ENCODE results near the gene CDH26. TPM values are rescaled to one million over a fixed set of nuclear protein-coding genes. Genes with fewer than 3 reads are reported as not detected.

CDH26 gene
- total RNA-seq, 1 donor from 2014 or later = 0.47 TPM

GRCh38 chr20:60021104-60021503 lies 62.9 kb downstream of the CDH26 start:
- Mint-ChIP-seq H3K27ac (no peak overlapping the region), H3K27me3 (peaks cover 8% of the 10 kb centered on the region), H3K4me3 (no peak overlapping the region), H3K9me3 (no peaks in the 10 kb centered on the region), H3K36me3 (ENCODE audit: low read depth) (no peaks in the 10 kb centered on the region), H3K4me1 (no peaks in the 10 kb centered on the region)
- DNase-seq = no peak
- intact Hi-C loops (cut with micrococcal nuclease) = no loop called here

- no peaks in the 10 kb centered on the region for H3K4me1 Mint-ChIP-seq
- H3K36me3 Mint-ChIP-seq (ENCODE audit: low read depth) = no peaks in the 10 kb centered on the region
- intact Hi-C loops (cut with micrococcal nuclease) = no loop called here
- no peaks in the 10 kb centered on the region for H3K9me3 Mint-ChIP-seq
- H3K27me3 Mint-ChIP-seq = peaks cover 3% of the 10 kb centered on the region
- H3K27ac Mint-ChIP-seq = no peak overlapping the region
- no peak overlapping the region for H3K4me3 Mint-ChIP-seq
- no peak for DNase-seq
These were observed 64.6 kb downstream of the CDH26 start for GRCh38 chr20:60022849-60023248.

- Mint-ChIP-seq H3K27ac (no peak overlapping the region), H3K36me3 (ENCODE audit: low read depth) (no peaks in the 10 kb centered on the region), H3K4me1 (no peaks in the 10 kb centered on the region), H3K27me3 (peaks cover 3% of the 10 kb centered on the region), H3K4me3 (no peak overlapping the region), H3K9me3 (no peaks in the 10 kb centered on the region)
- intact Hi-C loops (cut with micrococcal nuclease) = no loop called here
- no peak for DNase-seq
These were observed 66.0 kb downstream of the CDH26 start for GRCh38 chr20:60024245-60024644.

GRCh38 chr20:60024801-60025200 lies 66.6 kb downstream of the CDH26 start:
- Mint-ChIP-seq H3K27me3 (peaks cover 1% of the 10 kb centered on the region), H3K9me3 (no peaks in the 10 kb centered on the region), H3K4me3 (no peak overlapping the region), H3K27ac (no peak overlapping the region), H3K4me1 (no peaks in the 10 kb centered on the region), H3K36me3 (ENCODE audit: low read depth) (no peaks in the 10 kb centered on the region)
- no peak for DNase-seq
- intact Hi-C loops (cut with micrococcal nuclease) = no loop called here

GRCh38 chr20:60026010-60026409 lies 67.8 kb downstream of the CDH26 start:
- intact Hi-C loops (cut with micrococcal nuclease) = no loop called here
- Mint-ChIP-seq H3K4me3 (no peak overlapping the region), H3K9me3 (no peaks in the 10 kb centered on the region), H3K36me3 (ENCODE audit: low read depth) (no peaks in the 10 kb centered on the region), H3K27me3 (no peaks in the 10 kb centered on the region), H3K27ac (no peak overlapping the region), H3K4me1 (no peaks in the 10 kb centered on the region)
- no peak for DNase-seq

GRCh38 chr20:60030471-60030870 lies 72.2 kb downstream of the CDH26 start:
- Mint-ChIP-seq H3K27me3 (no peaks in the 10 kb centered on the region), H3K9me3 (peaks cover under 1% of the 10 kb centered on the region), H3K4me3 (no peak overlapping the region), H3K27ac (no peak overlapping the region), H3K4me1 (no peaks in the 10 kb centered on the region), H3K36me3 (ENCODE audit: low read depth) (no peaks in the 10 kb centered on the region)
- intact Hi-C loops (cut with micrococcal nuclease) = no loop called here
- no peak for DNase-seq

GRCh38 chr20:60031107-60031506 lies 72.9 kb downstream of the CDH26 start:
- DNase-seq = no peak
- Mint-ChIP-seq H3K36me3 (ENCODE audit: low read depth) (no peaks in the 10 kb centered on the region), H3K4me1 (no peaks in the 10 kb centered on the region), H3K9me3 (peaks cover 4% of the 10 kb centered on the region), H3K4me3 (no peak overlapping the region), H3K27me3 (no peaks in the 10 kb centered on the region), H3K27ac (no peak overlapping the region)
- intact Hi-C loops (cut with micrococcal nuclease) = no loop called here

- no peaks in the 10 kb centered on the region for H3K36me3 Mint-ChIP-seq (ENCODE audit: low read depth)
- intact Hi-C loops (cut with micrococcal nuclease) = no loop called here
- peaks cover 4% of the 10 kb centered on the region for H3K9me3 Mint-ChIP-seq
- H3K4me1 Mint-ChIP-seq = no peaks in the 10 kb centered on the region
- H3K4me3 Mint-ChIP-seq = no peak overlapping the region
- no peaks in the 10 kb centered on the region for H3K27me3 Mint-ChIP-seq
- DNase-seq = no peak
- H3K27ac Mint-ChIP-seq = no peak overlapping the region
These were observed 76.2 kb downstream of the CDH26 start for GRCh38 chr20:60034231-60035110.

- H3K36me3 Mint-ChIP-seq (ENCODE audit: low read depth) = no peaks in the 10 kb centered on the region
- no peak overlapping the region for H3K4me3 Mint-ChIP-seq
- H3K9me3 Mint-ChIP-seq = peaks cover 4% of the 10 kb centered on the region
- H3K27ac Mint-ChIP-seq = no peak overlapping the region
- H3K27me3 Mint-ChIP-seq = no peaks in the 10 kb centered on the region
- intact Hi-C loops (cut with micrococcal nuclease) = no loop called here
- no peak for DNase-seq
- no peaks in the 10 kb centered on the region for H3K4me1 Mint-ChIP-seq
These were observed 77.3 kb downstream of the CDH26 start for GRCh38 chr20:60035486-60035885.

GRCh38 chr20:60036346-60036745 lies 78.1 kb downstream of the CDH26 start:
- H3K27ac Mint-ChIP-seq = no peak overlapping the region
- no peak for DNase-seq
- H3K4me1 Mint-ChIP-seq = no peaks in the 10 kb centered on the region
- intact Hi-C loops (cut with micrococcal nuclease) = no loop called here
- peaks cover 4% of the 10 kb centered on the region for H3K9me3 Mint-ChIP-seq
- H3K4me3 Mint-ChIP-seq = no peak overlapping the region
- H3K36me3 Mint-ChIP-seq (ENCODE audit: low read depth) = no peaks in the 10 kb centered on the region
- H3K27me3 Mint-ChIP-seq = no peaks in the 10 kb centered on the region

- H3K36me3 Mint-ChIP-seq (ENCODE audit: low read depth) = no peaks in the 10 kb centered on the region
- H3K4me3 Mint-ChIP-seq = no peak overlapping the region
- peaks cover 2% of the 10 kb centered on the region for H3K27me3 Mint-ChIP-seq
- H3K4me1 Mint-ChIP-seq = no peaks in the 10 kb centered on the region
- H3K27ac Mint-ChIP-seq = no peak overlapping the region
- H3K9me3 Mint-ChIP-seq = peaks cover 4% of the 10 kb centered on the region
- no peak for DNase-seq
- intact Hi-C loops (cut with micrococcal nuclease) = no loop called here
These were observed 78.7 kb downstream of the CDH26 start for GRCh38 chr20:60036746-60037499.

- no peak overlapping the region for H3K27ac Mint-ChIP-seq
- H3K4me3 Mint-ChIP-seq = no peak overlapping the region
- H3K4me1 Mint-ChIP-seq = no peaks in the 10 kb centered on the region
- intact Hi-C loops (cut with micrococcal nuclease) = no loop called here
- peaks cover 4% of the 10 kb centered on the region for H3K9me3 Mint-ChIP-seq
- no peak for DNase-seq
- no peaks in the 10 kb centered on the region for H3K36me3 Mint-ChIP-seq (ENCODE audit: low read depth)
- peaks cover 2% of the 10 kb centered on the region for H3K27me3 Mint-ChIP-seq
These were observed 80.3 kb downstream of the CDH26 start for GRCh38 chr20:60038400-60039008.

GRCh38 chr20:60039526-60039925 lies 81.3 kb downstream of the CDH26 start:
- H3K36me3 Mint-ChIP-seq (ENCODE audit: low read depth) = no peaks in the 10 kb centered on the region
- no peaks in the 10 kb centered on the region for H3K4me1 Mint-ChIP-seq
- no peak for DNase-seq
- H3K9me3 Mint-ChIP-seq = peaks cover 4% of the 10 kb centered on the region
- intact Hi-C loops (cut with micrococcal nuclease) = no loop called here
- no peak overlapping the region for H3K4me3 Mint-ChIP-seq
- peaks cover 2% of the 10 kb centered on the region for H3K27me3 Mint-ChIP-seq
- H3K27ac Mint-ChIP-seq = no peak overlapping the region
